Sigmoid colon (tissue), 3 donors: ENCODE measurements around the gene SLITRK4.

ENCODE experiments used
- CTCF ChIP-seq, 4 experiments: fragments of 450-650 bp in 3 of 4; fragments of 200-600 bp in 1 of 4; IDR thresholded peaks; one replicate each; pipeline ENCODE4 v1.5.1; 2016 to 2019; ENCODE audit warnings: antibody characterized with exemption in 4 of 4, mild to moderate bottlenecking in 3 of 4, moderate library complexity in 2 of 4
- POLR2A ChIP-seq, 2 donors: fragments of 450-650 bp; IDR thresholded peaks; one replicate each; pipeline ENCODE4 v1.6.1; 2016; ENCODE audit warnings: antibody characterized with exemption in 2 of 2, mild to moderate bottlenecking in 2 of 2, moderate library complexity in 2 of 2

- no peak for TF ChIP-seq CTCF (IDR thresholded peaks at IDR 0.05)
- no peak for TF ChIP-seq POLR2A (IDR thresholded peaks at IDR 0.05)
Measured at GRCh38 chrX:143580266-143580665, 55.6 kb downstream of the SLITRK4 start.
